ENCODE measurements around the gene KLRC1.
A peak's percentile ranks its signal among the peaks of the same experiment; 100 is the strongest.
"Not testable (repeated sequence)": the region's sequence is repeated elsewhere in the genome, so short reads cannot be mapped to it uniquely, and the experiment has no call there.

KLRC1 gene

GRCh38 chr12:10453156-10453555 lies at the start of gene KLRC1:
TSS of gene KLRC1 (minus strand) at chr12:10453377. CDS start at chr12:10451156, 2,221 bp downstream.
- H3K27ac ChIP-seq, result no peak within 1 kb of the TSS
- H3K4me3 ChIP-seq, result no peak within 1 kb of the TSS

- no peak overlapping the region for H3K27ac ChIP-seq
- no peak overlapping the region for H3K4me3 ChIP-seq
Observed at GRCh38 chr12:10501030-10501429, 47.9 kb upstream of the KLRC1 start.

GRCh38 chr12:10498042-10498441 lies 44.9 kb upstream of the KLRC1 start:
- Histone ChIP-seq H3K4me3 (no peak overlapping the region), H3K27ac (peak overlapping the region in 1 of 21 experiments; percentile 14)

- Histone ChIP-seq H3K4me3 (no peak overlapping the region), H3K27ac (peak overlapping the region in 1 of 21 experiments; percentile 14)
Observed at GRCh38 chr12:10497602-10498001, 44.4 kb upstream of the KLRC1 start.

GRCh38 chr12:10491766-10492165 lies 38.6 kb upstream of the KLRC1 start:
- H3K27ac ChIP-seq, result no peak overlapping the region
- H3K4me3 ChIP-seq, result no peak overlapping the region

GRCh38 chr12:10487328-10487727 lies 34.2 kb upstream of the KLRC1 start:
- not testable (repeated sequence) for H3K4me3 ChIP-seq

GRCh38 chr12:10481901-10482300 lies 28.7 kb upstream of the KLRC1 start:
- not testable (repeated sequence) for H3K4me3 ChIP-seq, H3K27ac ChIP-seq

More at GRCh38 chr12:10487328-10487727, 34.2 kb upstream of the KLRC1 start:
- not testable (repeated sequence) for H3K27ac ChIP-seq

- not testable (repeated sequence) for H3K27ac ChIP-seq, H3K4me3 ChIP-seq
Observed at GRCh38 chr12:10472808-10473207, 19.6 kb upstream of the KLRC1 start.

- Histone ChIP-seq H3K4me3 (no peak overlapping the region), H3K27ac (no peak overlapping the region)
Observed at GRCh38 chr12:10469701-10470100, 16.5 kb upstream of the KLRC1 start.

- H3K27ac ChIP-seq, result no peak overlapping the region
- no peak overlapping the region for H3K4me3 ChIP-seq
Observed at GRCh38 chr12:10466311-10466710, 13.1 kb upstream of the KLRC1 start.

GRCh38 chr12:10457760-10458159 lies 4.6 kb upstream of the KLRC1 start:
- H3K27ac ChIP-seq, result no peak overlapping the region
- no peak overlapping the region for H3K4me3 ChIP-seq

- H3K27ac ChIP-seq, result no peak overlapping the region
- no peak overlapping the region for H3K4me3 ChIP-seq
Observed at GRCh38 chr12:10456856-10457255, 3.7 kb upstream of the KLRC1 start.

- Histone ChIP-seq H3K4me3 (no peak overlapping the region), H3K27ac (no peak overlapping the region)
Observed at GRCh38 chr12:10455766-10456165, 2.6 kb upstream of the KLRC1 start.

GRCh38 chr12:10454531-10454930 lies 1.4 kb upstream of the KLRC1 start:
- Histone ChIP-seq H3K27ac (no peak overlapping the region), H3K4me3 (no peak overlapping the region)

- Histone ChIP-seq H3K4me3 (no peak overlapping the region), H3K27ac (no peak overlapping the region)
Observed at GRCh38 chr12:10448236-10448635, 4.9 kb downstream of the KLRC1 start.

- H3K27ac ChIP-seq, H3K4me3 ChIP-seq: not testable (repeated sequence)
Observed at GRCh38 chr12:10446052-10446451, 7.1 kb downstream of the KLRC1 start.

- not testable (repeated sequence) for H3K4me3 ChIP-seq
Observed at GRCh38 chr12:10441144-10441543, 12.0 kb downstream of the KLRC1 start.

GRCh38 chr12:10439608-10440274 lies 13.4 kb downstream of the KLRC1 start:
- H3K4me3 ChIP-seq, H3K27ac ChIP-seq: not testable (repeated sequence)

More at GRCh38 chr12:10441144-10441543, 12.0 kb downstream of the KLRC1 start:
- not testable (repeated sequence) for H3K27ac ChIP-seq

- H3K27ac ChIP-seq, result not testable (repeated sequence)
Observed at GRCh38 chr12:10437601-10438000, 15.6 kb downstream of the KLRC1 start.

GRCh38 chr12:10435816-10436215 lies 17.4 kb downstream of the KLRC1 start, which contains the start of gene KLRC2:
TSS of gene KLRC2 (minus strand) at chr12:10436010. CDS start at chr12:10435986, 24 bp downstream.
- not testable (repeated sequence) for H3K27ac ChIP-seq, H3K4me3 ChIP-seq

More at GRCh38 chr12:10437601-10438000, 15.6 kb downstream of the KLRC1 start:
- not testable (repeated sequence) for H3K4me3 ChIP-seq

GRCh38 chr12:10430623-10431022 lies 22.6 kb downstream of the KLRC1 start:
- not testable (repeated sequence) for H3K27ac ChIP-seq, H3K4me3 ChIP-seq

- not testable (repeated sequence) for H3K4me3 ChIP-seq, H3K27ac ChIP-seq
Observed at GRCh38 chr12:10425938-10426337, 27.2 kb downstream of the KLRC1 start.
